Measurements from ENCODE around the gene CGNL1.

CGNL1 gene

DNA sequence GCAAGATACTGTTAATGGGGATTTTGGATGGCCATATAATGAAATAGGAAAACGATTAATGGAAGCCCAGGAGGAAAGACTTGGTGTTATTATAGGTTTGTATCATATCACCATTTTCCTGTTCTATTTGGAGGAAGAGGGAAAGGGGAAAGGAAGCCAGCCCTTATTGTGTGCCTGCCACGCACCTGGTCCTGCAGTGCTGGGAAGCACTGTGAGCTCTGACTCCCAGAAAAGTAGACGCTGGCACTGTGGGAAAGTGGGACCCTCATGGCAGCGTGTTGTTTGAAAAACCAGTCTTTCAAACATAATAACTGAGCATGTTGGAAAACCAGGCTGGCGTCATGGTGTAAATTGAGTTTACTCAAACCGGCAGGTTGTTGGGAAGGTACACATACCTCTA is 22.0 kb downstream of the CGNL1 start:
- no peak overlapping the region for H3K9ac ChIP-seq
- H3K4me1 ChIP-seq (ENCODE audit: low read depth, poor library complexity, severe bottlenecking) = no peaks in the 10 kb centered on the region
- H3K27ac ChIP-seq = no peak overlapping the region
- H3K4me2 ChIP-seq = no peak overlapping the region
- H2AFZ ChIP-seq (ENCODE audit: low read depth) = no peak overlapping the region
- H3K4me3 ChIP-seq (IDR thresholded peaks at IDR 0.05; ENCODE audit: insufficient read depth, low read depth, low read length) = no peak overlapping the region
- no peaks in the 10 kb centered on the region for H3K27me3 ChIP-seq (ENCODE audit: insufficient read depth, low read depth)
- TF ChIP-seq, protein P1, sequence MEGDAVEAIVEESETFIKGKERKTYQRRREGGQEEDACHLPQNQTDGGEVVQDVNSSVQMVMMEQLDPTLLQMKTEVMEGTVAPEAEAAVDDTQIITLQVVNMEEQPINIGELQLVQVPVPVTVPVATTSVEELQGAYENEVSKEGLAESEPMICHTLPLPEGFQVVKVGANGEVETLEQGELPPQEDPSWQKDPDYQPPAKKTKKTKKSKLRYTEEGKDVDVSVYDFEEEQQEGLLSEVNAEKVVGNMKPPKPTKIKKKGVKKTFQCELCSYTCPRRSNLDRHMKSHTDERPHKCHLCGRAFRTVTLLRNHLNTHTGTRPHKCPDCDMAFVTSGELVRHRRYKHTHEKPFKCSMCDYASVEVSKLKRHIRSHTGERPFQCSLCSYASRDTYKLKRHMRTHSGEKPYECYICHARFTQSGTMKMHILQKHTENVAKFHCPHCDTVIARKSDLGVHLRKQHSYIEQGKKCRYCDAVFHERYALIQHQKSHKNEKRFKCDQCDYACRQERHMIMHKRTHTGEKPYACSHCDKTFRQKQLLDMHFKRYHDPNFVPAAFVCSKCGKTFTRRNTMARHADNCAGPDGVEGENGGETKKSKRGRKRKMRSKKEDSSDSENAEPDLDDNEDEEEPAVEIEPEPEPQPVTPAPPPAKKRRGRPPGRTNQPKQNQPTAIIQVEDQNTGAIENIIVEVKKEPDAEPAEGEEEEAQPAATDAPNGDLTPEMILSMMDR (conservative IDR thresholded peaks at IDR 0.05; ENCODE audit: low read depth, low read length) = no peak
- H3K36me3 ChIP-seq (ENCODE audit: insufficient read depth) = no peaks in the 10 kb centered on the region
- H4K20me1 ChIP-seq (ENCODE audit: insufficient read depth) = no peaks in the 10 kb centered on the region
- no peaks in the 10 kb centered on the region for H3K79me2 ChIP-seq (ENCODE audit: insufficient read depth, low read depth)

DNA sequence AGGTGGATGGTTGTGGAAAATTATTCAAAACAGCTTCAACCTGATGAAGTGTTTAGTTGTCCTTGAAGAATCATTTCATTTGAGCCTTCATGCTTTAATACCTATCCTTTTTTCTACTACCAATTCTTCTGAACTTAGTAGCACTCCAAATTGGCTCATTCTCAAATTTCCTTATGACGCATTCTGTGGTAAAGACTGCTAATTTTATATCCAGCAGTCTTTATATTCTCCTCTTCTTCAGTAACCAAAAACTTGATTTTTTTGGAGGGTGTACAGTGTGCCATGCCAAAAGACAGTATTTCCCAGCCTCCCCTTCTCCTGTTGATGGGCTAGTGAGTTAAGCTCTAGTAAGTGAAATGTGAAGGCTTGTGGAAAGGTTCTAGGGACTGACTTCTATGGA is 25.2 kb downstream of the CGNL1 start:
- Histone ChIP-seq H3K9ac (no peak overlapping the region), H3K27me3 (ENCODE audit: insufficient read depth, low read depth) (no peaks in the 10 kb centered on the region), H3K79me2 (ENCODE audit: insufficient read depth, low read depth) (no peaks in the 10 kb centered on the region), H3K4me2 (no peak overlapping the region), H4K20me1 (ENCODE audit: insufficient read depth) (no peaks in the 10 kb centered on the region), H3K27ac (no peak overlapping the region), H3K4me1 (ENCODE audit: low read depth, poor library complexity, severe bottlenecking) (no peaks in the 10 kb centered on the region), H3K36me3 (ENCODE audit: insufficient read depth) (no peaks in the 10 kb centered on the region), H2AFZ (ENCODE audit: low read depth) (no peak overlapping the region), H3K4me3 (IDR thresholded peaks at IDR 0.05; ENCODE audit: insufficient read depth, low read depth, low read length) (no peak overlapping the region)
- TF ChIP-seq, protein P1 (conservative IDR thresholded peaks at IDR 0.05; ENCODE audit: low read depth, low read length) = no peak

DNA sequence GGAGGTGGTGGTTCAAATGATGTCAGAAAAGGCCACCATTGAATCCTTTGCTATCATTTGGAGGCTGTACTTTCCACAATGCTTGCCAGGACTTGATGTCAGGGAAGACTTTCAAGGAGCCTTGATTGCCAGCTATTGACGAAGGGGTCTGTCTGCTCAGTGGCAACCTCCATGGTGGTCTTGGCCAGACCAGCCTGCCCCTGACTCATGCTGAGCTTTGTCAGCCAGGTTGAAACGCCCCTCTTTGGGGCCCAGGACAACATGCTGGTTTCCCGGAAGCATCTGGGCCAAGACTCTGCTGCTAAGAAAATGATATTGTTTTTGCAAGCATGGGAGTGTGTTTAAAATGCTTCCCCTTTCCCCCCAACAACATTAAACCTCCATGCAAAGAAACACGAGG is 26.7 kb downstream of the CGNL1 start:
- H2AFZ ChIP-seq (ENCODE audit: low read depth) = no peak overlapping the region
- H3K4me2 ChIP-seq = no peak overlapping the region
- no peaks in the 10 kb centered on the region for H4K20me1 ChIP-seq (ENCODE audit: insufficient read depth)
- no peaks in the 10 kb centered on the region for H3K36me3 ChIP-seq (ENCODE audit: insufficient read depth)
- no peak overlapping the region for H3K27ac ChIP-seq
- H3K9ac ChIP-seq = no peak overlapping the region
- H3K4me3 ChIP-seq (IDR thresholded peaks at IDR 0.05; ENCODE audit: insufficient read depth, low read depth, low read length) = no peak overlapping the region
- H3K27me3 ChIP-seq (ENCODE audit: insufficient read depth, low read depth) = no peaks in the 10 kb centered on the region
- TF ChIP-seq, protein P1 (conservative IDR thresholded peaks at IDR 0.05; ENCODE audit: low read depth, low read length) = no peak
- no peaks in the 10 kb centered on the region for H3K79me2 ChIP-seq (ENCODE audit: insufficient read depth, low read depth)
- H3K4me1 ChIP-seq (ENCODE audit: low read depth, poor library complexity, severe bottlenecking) = no peaks in the 10 kb centered on the region

DNA sequence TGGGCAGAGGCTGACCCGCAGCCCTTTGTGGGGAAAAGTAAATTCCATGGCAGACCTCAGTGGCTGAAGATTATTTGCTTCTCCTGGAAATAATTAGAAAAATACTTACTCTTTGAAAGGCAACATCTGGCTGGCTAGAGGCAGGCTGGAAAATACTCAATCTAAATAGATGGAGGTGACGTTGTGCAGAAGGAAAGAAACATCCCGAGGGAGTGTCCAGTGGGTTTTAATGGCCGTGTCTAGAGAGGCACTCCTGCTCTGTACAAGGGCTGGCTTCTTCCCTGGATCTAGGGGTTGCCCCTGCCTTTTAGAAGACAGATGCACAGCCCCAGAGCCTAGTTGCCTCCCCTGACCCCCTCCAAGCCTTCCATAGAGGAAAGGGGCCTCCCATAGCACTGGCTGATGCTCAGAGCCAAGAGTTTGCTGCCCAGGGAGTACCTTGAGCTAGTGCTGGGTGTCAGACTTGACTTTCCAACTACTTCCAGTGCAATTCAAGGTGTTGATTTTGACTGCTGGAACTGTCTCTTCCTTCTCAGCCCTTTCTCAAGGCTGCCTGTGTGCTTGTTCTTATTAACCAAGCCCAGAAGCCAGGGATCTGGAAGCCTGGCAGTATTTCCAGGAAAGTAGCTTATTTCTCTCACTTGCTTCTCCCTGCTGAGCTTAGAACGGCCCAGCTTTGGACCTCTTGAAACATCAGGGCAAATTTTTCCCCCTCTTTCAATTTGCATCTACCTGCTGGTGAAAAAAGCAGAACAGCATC is 27.4 kb downstream of the CGNL1 start:
- Histone ChIP-seq H3K36me3 (ENCODE audit: insufficient read depth) (no peaks in the 10 kb centered on the region), H2AFZ (ENCODE audit: low read depth) (no peak overlapping the region), H4K20me1 (ENCODE audit: insufficient read depth) (no peaks in the 10 kb centered on the region), H3K27ac (no peak overlapping the region), H3K4me2 (no peak overlapping the region), H3K79me2 (ENCODE audit: insufficient read depth, low read depth) (no peaks in the 10 kb centered on the region), H3K4me3 (IDR thresholded peaks at IDR 0.05; ENCODE audit: insufficient read depth, low read depth, low read length) (no peak overlapping the region), H3K27me3 (ENCODE audit: insufficient read depth, low read depth) (no peaks in the 10 kb centered on the region), H3K9ac (no peak overlapping the region), H3K4me1 (ENCODE audit: low read depth, poor library complexity, severe bottlenecking) (no peaks in the 10 kb centered on the region)
- TF ChIP-seq, protein P1 (conservative IDR thresholded peaks at IDR 0.05; ENCODE audit: low read depth, low read length) = no peak

Data from KMS-11 (cell line).